Posterior vena cava (tissue), 2 donors: ENCODE results near the gene HDAC9. TPM values are rescaled to one million over a fixed set of nuclear protein-coding genes. Genes with fewer than 3 reads are reported as not detected.

Experiments used
- DNase-seq: peaks from one replicate; pipeline ENCODE4 v3.0.0-alpha.2; 2020; ENCODE audit warnings: low spot score
- intact Hi-C, 2 donors: fragments of 100-400 bp; cut with DNase I; formaldehyde crosslinking; loops; one replicate each; pipeline versions ENCODE4 v1.14.1 to v1.14.2; 2022 to 2023
- total RNA-seq, 2 donors: library from RNA; stranded (reverse); fragmentation: NEBNext Ultra II Directional; extraction: Animal tissue kit (Norgen Biotek cat#: 25700); gene quantifications; one replicate each; pipeline ENCODE4 v1.2.1, GENCODE V29; 2021
- donor health status: DM: yes; HTN: yes; CAD: no.
- donor health status: DM: yes; HTN: yes; CAD: no.

Gene HDAC9
- total RNA-seq, 2 donors from 2014 or later = 42.3 to 145 TPM

DNA sequence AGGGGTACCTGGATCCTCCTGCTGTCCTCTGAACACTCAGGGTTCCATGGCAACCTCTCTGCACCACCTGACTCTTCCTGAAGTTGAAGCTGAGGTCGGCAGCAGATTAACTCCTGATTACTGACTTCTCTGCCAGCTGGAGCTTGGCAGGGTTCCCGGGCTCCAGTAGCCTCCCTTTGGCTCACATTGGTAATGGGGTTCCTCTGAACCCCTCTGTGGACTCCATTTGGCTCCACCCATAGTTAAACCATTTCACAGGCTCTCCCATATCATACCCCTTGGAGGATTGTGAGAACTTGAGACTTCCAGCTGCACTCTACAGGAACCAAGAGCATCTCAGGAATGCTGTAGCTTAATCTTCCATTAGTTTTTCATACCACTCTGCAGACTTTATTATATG lies 292.5 kb downstream of the HDAC9 start:
- DNase-seq = no peak
- intact Hi-C loops = no loop called here

DNA sequence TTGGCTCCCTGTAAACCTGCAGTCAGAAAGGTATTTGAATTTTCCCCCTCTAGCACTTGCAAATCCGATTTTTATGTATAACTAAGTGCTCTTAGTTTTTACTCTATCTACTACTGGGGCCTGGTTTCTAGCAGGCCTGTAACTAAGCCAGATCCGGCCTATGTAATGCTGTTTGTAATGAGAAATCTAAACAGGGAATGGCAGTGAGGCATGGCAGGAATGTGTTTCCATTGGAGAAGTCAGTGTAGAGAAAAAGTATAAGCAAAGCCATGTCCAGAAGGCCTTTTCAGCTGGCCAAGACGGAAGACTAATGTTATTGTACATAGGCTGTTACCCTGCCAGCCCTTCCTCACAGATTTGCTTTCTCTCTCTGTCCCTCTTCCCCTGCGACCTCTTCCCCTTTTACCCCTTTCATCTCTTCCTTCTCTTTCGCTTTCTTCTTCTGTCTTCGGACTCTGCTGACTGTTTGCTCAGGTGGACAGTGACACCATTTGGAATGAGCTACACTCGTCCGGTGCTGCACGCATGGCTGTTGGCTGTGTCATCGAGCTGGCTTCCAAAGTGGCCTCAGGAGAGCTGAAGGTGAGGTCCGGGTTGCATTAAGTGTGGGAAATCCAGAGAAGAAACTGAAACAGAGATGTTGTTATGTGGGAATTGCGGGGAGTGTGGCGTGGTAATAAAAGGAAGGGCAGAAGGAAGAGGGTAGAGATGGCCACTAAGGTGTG lies 297.5 kb downstream of the HDAC9 start:
- no peak for DNase-seq
- intact Hi-C loops = no loop called here

DNA sequence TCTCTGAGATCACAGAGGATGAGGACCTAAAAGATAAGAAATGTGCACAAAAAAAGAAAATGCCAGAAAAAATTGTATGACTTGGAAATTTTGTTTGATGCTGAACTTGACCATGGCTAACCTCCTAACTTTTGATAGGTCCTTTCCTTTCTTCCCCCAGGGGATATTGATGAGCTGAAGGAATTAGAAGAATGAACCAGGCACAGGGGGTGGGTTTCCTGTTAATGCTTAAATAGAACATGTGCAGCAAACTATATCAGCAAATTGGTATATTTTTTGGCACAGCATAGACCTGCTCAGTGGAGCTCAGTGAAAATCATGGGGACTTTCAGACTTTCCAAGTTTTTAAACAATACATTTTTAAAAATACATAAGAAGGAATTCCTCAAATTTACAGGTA lies 300.7 kb downstream of the HDAC9 start:
- intact Hi-C loops = no loop called here
- DNase-seq = no peak

DNA sequence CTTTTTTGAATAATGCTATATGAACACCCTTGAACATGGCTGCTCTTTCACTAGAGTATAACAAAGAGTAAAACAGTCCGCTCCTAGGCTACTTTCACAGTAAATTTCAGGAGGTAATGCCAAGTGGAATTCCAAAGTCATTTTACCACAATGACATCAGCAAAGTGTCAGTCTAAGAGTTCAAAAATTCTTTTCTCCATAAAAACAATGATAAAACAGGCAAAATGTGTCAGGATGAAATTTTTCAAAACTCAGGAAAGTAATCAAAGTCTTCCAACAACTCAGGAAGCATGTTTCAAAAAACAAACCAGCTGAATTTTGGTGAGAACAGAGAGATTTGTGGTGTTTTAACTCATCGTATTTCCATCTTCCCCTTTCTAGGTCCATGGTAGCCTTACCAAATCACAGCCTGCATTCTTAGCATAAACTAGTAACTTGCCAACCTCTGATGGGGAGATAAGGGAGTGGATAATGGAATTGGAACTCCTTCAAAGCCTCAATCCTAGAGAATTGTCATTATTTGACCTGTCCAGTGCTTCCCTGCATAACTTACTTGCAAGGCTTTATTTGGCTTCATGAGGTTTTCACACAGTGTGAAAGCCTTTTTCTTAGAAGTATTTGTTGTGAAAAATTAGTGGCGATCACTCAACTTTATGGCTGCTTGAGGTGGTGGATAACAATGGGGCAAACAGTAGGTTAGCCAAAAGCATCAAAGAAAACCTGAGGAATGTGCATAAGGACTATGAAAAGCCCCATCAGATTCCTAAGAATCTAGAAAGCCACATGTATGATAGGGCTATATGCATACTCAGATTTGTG lies 302.7 kb downstream of the HDAC9 start:
- intact Hi-C loops = no loop called here
- DNase-seq = no peak

DNA sequence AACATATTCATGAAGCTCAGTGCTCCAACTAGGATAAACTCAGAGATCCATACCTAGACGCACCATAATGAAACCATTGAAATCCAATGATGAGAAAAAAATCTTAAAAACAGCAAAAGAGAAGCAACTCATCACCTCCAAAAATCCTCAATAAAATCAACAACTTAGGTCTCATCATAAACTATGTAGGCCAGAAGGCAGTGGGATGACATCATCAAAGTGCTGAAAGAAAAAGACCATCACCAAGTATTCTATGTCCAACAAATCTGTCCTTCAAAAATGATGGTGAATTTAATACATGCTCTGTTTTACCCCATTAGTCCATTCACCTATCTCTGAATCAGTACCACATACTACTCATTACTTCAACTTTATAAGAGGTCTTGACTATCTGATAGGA lies 304.4 kb downstream of the HDAC9 start:
- DNase-seq = no peak
- intact Hi-C loops = no loop called here

DNA sequence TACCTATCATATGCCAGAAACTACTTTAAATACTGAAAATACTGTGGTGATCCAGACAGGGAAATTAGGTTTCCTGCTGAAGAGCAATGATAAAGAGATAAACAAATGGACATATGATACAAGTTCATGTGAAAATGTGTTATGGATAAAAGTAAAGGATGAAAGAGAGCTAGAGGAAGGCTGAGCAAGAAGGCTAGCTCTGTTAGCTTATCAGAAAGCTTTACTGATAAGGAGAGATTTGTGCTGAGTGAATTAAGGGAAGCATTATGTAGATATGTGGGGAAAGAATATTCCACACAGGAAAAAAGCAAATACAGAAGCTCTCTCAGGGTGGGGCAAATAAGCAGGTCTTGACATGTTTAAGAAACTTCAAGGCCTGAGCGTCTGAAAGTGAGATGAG lies 308.4 kb downstream of the HDAC9 start:
- intact Hi-C loops = no loop called here
- no peak for DNase-seq

DNA sequence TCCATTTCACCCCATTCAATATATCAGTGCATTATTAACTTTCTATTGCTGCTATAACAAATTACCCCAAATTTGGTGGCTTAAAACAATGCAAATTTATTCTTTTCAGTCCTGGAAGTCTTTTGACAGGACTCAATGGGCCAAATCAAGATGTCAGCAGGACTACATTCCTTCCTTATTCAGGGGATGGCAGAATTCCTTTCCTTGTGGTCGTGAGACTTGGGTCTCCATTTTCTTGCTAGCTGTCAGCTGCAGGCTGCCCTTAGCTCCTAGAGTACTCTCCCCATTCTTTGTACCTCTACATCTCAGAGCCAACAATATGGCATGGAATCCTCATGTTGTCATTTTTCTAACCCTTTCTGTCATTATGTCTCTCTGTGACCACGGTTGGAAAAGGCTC lies 310.6 kb downstream of the HDAC9 start:
- no peak for DNase-seq
- intact Hi-C loops = no loop called here

DNA sequence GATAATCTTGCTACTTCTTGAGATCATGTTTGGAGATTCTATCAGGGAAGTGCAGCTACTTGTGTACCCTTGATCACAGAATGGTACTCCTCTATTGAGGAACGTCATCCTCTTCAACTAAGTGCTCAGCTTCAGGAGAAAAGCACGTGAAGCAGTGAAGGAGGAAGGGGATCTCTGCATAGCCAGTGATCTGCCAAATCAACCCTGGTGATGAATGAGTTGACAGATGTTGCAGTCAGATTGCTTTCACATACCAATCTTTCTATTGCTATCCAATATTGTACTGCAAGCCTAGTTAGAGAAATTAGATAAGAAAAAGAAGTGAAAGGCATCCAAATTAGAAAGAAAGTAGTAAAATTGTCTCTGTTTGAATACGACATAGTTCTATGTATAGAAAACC lies 312.5 kb downstream of the HDAC9 start:
- no peak for DNase-seq
- intact Hi-C loops = no loop called here

DNA sequence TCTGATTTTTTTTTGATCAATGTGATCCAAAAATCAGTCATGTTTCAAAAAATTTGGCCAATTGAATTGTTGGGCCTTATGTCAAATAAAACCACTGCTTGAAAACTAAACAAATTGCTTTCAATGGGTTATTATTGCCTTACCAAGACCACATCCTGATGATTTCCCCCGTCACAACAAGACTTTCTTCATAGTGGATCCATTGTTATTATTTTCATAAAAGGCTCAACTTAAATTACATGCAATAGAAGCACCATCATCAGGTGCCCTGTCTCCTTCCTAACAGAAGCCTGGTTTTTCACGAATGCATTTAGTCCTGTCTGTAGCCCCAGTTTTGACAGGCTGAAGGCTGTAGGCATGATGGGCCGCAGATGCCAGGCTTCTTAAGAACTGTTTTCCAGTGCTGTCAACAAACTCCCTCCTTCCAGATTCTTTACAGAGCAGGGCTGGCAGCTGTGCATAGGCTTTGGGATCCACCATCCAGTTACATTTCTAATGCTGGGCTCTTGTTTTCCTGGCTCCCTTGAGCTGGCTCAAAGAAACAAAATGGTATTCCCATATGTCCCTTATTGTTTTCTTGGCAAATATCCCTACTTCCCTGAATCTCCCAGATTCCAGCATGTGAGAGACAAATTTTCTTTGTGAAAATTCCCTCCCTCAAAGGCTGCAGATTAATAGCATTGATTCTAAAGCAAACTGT lies 319.9 kb downstream of the HDAC9 start:
- intact Hi-C loops = no loop called here
- no peak for DNase-seq

DNA sequence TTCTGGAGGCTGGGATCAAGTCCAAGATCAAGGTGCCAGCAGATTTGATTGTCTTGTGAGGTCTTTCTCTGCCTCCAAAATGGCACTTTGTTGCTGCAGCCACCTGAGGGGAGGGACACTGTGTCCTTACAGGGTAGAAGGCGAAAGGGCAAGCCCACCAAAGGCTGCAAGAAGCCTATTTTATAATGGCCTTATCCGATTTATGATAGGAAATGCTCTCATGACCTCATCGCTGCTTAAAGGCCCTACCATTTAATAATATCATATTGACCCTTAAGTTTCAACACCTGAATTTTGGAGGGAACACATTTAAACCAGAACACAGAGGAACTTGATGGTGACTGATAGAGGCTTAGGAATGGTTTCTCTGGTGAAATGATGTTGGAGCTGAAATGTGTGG lies 325.4 kb downstream of the HDAC9 start:
- DNase-seq = no peak
- intact Hi-C loops = no loop called here

DNA sequence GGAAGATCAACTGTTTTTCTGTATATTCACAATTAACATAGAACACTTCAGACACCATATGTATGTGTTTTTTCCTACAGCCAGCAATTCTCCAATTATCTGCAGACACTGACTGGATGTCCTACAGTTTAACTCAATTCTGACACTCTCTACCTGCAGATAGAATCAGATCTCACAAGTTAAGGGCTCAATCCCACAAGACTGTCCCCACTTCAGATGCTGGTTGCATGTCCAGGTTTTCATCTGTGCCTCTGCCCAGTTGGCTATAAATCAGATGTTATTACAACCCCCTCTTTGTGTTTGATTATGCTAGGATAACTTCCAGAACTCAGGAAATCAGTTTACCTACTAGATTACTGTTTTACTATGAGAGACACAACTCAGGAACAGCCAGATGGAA lies 326.0 kb downstream of the HDAC9 start:
- intact Hi-C loops = no loop called here
- DNase-seq = no peak

DNA sequence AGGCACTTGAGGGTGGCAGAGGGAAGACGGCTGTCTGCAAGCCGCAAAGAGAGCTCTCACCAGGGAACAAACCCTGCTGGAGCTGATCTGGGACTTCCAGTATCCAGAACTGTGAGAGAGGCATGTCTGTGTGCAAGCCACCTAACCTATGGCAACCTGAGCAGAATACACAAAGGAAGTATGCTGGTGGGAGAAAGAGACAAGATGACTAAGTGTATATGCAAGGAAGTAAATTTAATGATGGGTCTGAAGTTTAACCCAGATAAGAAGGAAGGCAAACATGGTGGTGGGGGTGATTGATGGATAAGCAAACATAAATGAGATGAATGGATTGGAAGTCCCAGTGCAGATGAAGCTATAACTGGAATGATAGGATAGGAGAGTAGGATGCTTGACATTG lies 328.6 kb downstream of the HDAC9 start:
- no peak for DNase-seq
- intact Hi-C loops = no loop called here

DNA sequence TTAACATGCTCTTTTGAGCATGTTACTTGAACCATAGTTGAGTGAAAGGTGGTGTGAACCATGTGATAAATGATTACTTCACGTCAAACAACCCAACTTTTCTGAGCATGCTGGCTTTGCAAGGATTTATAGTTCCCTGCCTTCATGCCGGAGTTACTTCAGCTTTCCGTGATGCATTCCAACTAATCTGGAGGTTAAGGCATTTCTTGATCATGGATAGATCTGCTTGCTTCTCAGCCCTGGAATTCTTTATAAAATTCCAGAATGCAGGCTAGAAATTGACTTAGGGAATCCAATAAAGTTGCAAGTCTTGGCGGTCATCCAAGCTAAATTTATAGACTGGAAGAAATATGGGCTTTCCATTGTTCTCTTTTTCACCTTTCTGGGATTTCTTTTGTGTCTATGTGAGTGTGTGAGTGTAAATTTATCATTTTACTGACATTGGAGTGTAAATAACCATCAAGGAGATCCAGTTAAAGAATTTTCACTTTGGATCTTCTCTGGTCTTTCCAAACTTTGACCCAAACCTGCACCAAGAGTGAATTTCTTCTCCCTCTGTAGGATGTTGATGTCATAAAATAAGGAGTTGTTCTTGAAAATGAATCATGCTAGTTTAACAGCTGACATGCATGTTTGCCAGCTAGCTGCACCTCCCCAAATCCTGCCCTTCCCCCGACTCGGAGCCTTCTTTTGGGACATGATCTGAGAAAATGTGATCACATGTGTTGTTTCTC lies 332.9 kb downstream of the HDAC9 start:
- no peak for DNase-seq
- intact Hi-C loops = no loop called here

DNA sequence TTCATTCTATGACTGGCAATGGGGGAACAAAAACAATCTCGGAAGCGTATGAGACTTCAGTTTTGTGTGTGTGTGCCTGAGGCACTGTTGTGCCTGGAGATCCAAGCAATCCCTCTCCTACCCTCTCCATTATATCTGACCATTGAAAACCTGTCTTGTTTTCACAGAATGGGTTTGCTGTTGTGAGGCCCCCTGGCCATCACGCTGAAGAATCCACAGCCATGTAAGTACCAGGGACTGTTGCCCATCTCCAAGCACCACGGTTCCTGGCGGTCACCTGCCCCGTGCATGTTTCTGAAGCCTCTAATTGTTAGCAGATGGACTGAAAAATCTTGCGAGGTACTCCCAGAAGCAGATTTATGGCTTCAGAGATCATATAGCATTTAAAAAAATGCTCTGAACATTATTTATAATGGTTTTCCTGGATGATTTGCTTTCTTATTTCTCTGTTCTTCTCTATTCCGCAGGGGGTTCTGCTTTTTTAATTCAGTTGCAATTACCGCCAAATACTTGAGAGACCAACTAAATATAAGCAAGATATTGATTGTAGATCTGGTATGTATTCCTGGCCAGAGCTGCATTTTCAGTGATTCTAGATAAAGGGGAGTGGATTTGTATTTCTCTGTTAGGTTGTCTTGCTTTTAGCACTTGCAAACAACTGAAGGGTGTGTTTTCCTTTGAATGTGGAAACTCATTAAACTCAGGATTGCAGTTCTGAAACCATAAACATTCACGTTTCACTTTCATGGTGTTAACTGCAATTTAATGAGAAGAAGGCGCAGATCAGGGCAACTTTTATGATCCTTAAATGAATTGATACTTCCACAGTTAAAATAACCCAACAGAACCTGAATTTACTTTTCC lies 333.7 kb downstream of the HDAC9 start:
- DNase-seq = no peak
- intact Hi-C loops = no loop called here

DNA sequence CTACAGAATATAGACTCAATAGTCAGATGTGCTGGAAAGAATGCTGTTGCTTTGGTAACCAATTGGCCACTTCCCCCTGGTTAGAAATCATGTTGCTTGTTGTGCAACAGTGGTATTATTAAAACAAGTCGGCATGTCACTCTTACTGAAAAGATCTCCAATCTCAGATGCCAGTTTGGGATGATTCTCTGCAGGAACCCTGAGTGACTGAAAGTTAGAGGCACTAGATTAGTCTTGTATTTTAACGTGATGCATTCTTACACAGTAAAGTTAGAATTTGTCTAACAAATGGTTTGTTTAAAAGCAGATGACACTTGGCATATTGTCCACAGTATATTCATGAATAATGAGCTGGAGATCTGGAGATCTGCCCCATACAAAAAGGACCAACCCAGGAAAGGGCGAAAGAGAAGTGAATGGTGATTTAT lies 334.3 kb downstream of the HDAC9 start:
- DNase-seq = no peak
- intact Hi-C loops = no loop called here

DNA sequence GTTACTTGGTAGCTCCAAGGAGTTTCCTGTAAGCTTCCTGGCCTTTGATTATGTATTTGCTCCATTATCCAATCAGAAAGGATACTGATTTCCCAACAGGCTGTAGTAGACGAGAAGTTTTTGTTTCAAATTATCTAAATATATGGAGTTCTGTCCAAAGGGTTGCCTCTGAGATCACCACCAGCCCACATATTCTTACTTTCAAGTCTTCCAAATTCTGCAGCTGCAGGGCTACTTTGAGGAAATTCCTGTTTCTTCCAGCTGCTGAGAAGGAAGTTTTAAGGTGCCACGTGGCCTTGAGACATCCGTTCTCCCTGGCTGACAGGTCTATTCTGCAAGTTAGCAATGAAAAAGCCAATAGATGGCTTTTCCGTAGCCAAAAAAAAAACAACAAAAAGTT lies 335.9 kb downstream of the HDAC9 start:
- DNase-seq = no peak
- intact Hi-C loops = no loop called here

DNA sequence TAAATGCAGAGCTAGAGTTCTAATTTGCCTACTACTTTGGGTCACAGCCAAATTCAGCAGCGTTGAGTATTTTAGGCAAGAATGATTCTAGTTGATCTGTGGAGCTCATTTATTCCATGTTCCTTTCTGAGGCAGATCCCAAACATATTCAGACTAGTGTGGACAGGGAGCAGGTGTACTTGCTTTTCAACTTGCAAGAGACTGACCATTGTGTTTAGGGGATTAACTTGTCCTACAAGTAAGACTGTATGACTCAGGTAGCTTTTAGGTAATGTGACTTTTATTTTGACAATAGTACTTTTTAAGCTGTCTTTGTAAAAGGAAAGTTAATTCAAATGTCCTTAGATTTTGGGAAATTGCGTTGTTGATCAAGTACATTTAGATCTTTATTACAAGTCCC lies 336.4 kb downstream of the HDAC9 start:
- intact Hi-C loops = no loop called here
- DNase-seq = no peak

DNA sequence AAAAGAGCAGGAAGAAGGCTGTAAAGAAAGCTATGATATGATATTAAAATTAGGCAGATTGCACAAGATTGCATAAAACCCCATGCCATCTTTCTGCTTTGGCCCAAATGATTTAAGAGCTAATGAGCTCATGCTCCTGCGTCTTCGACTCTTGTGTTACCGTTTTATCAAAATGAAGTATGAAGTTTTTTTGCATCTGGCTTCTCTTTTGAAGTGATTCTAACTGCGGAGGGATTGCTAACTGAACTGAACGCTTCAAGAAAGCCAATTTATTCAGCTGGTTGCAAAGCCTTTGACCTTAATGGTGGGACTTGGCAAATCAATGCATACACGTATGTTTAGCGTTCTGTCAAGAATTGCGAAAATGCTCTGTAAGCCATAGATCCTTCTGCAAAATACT lies 339.0 kb downstream of the HDAC9 start:
- intact Hi-C loops = no loop called here
- DNase-seq = no peak
